ENCODE measurements around the gene USP5.
"Not testable (repeated sequence)": the region's sequence is repeated elsewhere in the genome, so short reads cannot be mapped to it uniquely, and the experiment has no call there.

USP5 gene

DNA sequence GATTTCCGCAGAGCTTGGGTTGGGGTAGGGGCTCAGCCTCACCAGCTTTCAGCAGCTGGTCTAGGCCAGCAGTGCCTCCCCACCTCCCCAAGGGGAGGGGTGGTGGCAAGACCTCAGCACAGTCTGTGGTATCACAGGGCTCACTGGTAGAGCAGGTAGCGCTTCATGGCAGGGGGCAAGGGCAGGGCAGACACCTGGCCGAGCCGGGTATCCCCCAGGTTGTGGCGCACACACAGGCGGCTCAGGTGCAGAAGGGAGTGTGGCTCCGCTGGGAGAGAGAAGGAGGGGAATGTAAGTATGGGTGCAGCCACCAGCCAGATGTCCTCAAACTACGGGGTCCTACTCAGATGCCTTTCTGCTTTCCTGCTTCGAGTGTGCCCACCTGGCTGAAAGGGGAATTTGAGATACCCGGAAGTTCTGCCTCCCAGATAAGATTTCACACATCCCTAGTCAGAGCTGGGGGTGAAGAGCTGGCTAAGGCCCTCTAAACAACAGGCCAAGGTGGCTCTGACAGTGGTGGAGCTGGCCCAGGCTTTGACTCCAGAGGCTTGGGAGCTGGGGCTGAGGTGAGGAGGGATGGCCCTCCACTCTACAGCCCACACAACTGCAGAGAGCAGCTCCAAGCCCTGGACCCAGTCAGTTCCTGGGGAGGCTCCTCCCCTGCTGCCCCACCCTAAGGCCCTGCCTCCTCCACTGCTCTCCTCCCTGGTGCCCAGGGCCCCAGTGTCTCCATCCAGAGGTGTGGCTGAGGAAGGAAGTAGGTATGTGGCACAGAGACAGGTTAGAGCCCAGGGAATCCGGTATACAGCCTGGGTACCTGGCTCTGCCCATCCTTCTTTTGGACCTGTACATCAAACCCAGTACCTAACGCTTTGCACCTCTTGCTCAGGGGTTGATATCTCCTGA is 19.4 kb downstream of the USP5 start:
- no peaks in the 10 kb centered on the region for H3K27me3 ChIP-seq (ENCODE audit: control insufficient read depth in 2 of 2, insufficient read depth in 2 of 2, low read length in 2 of 2)
- peaks cover 47 to 55% of the 10 kb centered on the region in 2 donors for H3K4me1 ChIP-seq (ENCODE audit: control insufficient read depth in 2 of 2, insufficient read depth in 2 of 2, low read length in 2 of 2)
- peak overlapping the region; percentile 83 to 94 for H3K4me3 ChIP-seq (ENCODE audit: low read length in 2 of 2)
- peak overlapping the region; percentile 85 to 90 for H3K27ac ChIP-seq (ENCODE audit: low read depth in 2 of 2, low read length in 2 of 2)
- peaks cover 19 to 20% of the 10 kb centered on the region in 2 donors for H3K36me3 ChIP-seq (ENCODE audit: control insufficient read depth in 2 of 2, insufficient read depth in 2 of 2, low read length in 2 of 2)
- no peaks in the 10 kb centered on the region for H3K9me3 ChIP-seq (ENCODE audit: control insufficient read depth in 2 of 2, low read length in 2 of 2)
- H3K9ac ChIP-seq (ENCODE audit: low read depth in 1 of 2, low read length in 2 of 2), result peak overlapping the region; percentile 88 to 96

DNA sequence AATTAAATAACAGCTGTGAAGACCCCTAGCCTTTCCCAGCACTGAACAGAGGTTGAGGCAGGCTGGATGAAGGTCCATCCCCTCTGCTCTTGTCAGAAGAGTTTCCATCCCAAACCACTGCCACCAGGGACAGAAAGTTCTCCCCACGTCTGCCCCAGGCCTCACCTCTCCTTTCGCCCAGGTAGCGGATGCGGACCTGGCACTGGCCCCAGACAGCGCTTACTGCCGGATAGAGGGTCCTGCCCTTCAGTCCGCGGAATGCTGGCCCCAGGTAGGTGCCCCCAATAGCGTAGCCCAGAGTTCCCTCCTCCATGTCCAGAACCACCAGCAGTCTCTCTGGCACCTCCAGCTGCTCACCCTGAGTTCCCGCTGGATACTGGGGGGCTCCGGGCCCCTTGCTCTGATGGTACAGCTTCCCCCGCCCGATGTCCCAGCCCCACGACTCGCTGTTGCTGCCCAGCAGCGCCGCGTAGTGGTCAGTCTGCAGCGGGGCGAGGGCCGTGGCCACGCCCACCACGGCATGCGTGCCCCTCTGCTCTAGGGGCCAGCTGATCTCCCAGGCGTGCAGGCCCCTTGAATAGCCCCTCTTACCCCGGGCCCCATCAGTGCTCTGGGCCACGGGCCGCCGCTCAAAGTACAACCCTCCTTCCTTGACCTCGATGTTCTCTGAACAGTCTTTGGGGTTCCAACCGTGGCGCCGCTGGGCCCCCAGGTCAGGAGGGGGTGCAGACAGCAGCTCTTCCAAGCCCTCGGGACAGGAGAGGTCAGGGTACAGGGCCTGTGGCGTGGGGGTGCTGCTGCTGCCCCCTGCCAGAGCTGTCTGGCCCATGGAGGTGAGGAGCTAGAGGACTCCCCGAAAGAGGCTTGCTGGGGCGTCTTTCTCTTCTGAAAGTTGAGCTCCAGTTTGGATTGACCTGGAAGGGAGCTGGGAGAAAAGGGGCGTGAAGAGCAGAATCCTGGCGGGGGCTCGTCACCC is 20.4 kb downstream of the USP5 start:
- Histone ChIP-seq H3K9me3 (ENCODE audit: control insufficient read depth in 2 of 2, low read length in 2 of 2) (no peaks in the 10 kb centered on the region), H3K27me3 (ENCODE audit: control insufficient read depth in 2 of 2, insufficient read depth in 2 of 2, low read length in 2 of 2) (no peaks in the 10 kb centered on the region), H3K9ac (ENCODE audit: low read depth in 1 of 2, low read length in 2 of 2) (peak overlapping the region; percentile 88 to 96), H3K27ac (ENCODE audit: low read depth in 2 of 2, low read length in 2 of 2) (peak overlapping the region; percentile 85 to 90), H3K4me1 (ENCODE audit: control insufficient read depth in 2 of 2, insufficient read depth in 2 of 2, low read length in 2 of 2) (peaks cover 42 to 47% of the 10 kb centered on the region in 2 donors), H3K4me3 (ENCODE audit: low read length in 2 of 2) (peak overlapping the region; percentile 83 to 94), H3K36me3 (ENCODE audit: control insufficient read depth in 2 of 2, insufficient read depth in 2 of 2, low read length in 2 of 2) (peaks cover 19 to 20% of the 10 kb centered on the region in 2 donors)

DNA sequence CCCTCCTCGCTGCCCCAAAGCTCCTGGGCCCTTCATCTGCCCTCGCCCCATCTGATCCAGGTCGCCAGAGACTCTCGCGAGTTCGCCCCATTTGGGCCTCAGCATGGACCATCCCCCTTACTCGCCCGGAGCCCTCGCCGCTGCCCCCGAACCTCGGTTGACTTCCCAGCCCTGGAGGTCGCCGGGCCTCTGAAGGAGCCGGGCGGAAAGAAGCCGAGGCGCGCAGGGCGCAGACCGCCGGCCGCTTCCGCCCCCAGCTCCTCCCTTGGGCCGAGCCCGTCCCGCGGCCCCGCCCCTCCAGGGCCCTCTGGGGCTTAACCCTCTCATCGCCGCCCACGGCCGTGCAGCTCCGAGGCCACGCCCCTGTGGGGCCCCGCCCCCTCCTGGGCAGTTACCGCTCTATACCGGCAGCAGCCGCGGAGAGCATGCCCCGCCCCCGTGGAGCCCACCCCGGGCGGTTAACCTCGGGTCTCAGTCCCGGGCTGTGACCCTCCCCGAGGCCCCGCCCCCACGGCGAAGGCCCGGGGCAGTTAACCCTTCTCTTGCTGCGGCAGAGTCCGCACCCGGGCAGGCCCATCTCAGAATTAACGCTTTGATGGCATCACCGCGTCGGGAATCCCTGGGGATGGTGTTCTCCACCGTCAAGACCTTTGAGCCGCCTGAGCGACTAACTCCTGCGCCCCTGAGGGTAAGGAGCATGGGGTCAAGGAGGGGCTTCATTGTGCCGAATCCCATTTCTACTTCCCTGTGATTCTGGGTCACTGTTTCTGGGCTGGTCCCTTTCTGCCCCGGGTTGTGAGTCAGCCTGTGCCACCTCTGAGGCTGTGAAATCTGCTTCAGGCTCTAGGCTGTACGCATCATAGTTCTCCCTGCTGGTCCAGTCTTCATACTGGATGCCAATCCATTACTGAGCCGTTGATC is 21.4 kb downstream of the USP5 start, which contains the start of gene SPSB2:
Gene SPSB2 (minus strand): TSS at position 210 of the 921 bp plus-strand sequence. CDS start 402 bp downstream, outside the sequence.
- H3K9me3 ChIP-seq (ENCODE audit: control insufficient read depth in 2 of 2, low read length in 2 of 2), result no peaks in the 10 kb centered on the region
- H3K27ac ChIP-seq (ENCODE audit: low read depth in 2 of 2, low read length in 2 of 2), result peak within 1 kb of the TSS; percentile 85 to 90
- peak within 1 kb of the TSS; percentile 88 to 96 for H3K9ac ChIP-seq (ENCODE audit: low read depth in 1 of 2, low read length in 2 of 2)
- H3K4me3 ChIP-seq (ENCODE audit: low read length in 2 of 2), result peak within 1 kb of the TSS; percentile 83 to 94
- no peaks in the 10 kb centered on the region for H3K27me3 ChIP-seq (ENCODE audit: control insufficient read depth in 2 of 2, insufficient read depth in 2 of 2, low read length in 2 of 2)
- peaks cover 36 to 44% of the 10 kb centered on the region in 2 donors for H3K4me1 ChIP-seq (ENCODE audit: control insufficient read depth in 2 of 2, insufficient read depth in 2 of 2, low read length in 2 of 2)
- H3K36me3 ChIP-seq (ENCODE audit: control insufficient read depth in 2 of 2, insufficient read depth in 2 of 2, low read length in 2 of 2), result peaks cover 19 to 20% of the 10 kb centered on the region in 2 donors

DNA sequence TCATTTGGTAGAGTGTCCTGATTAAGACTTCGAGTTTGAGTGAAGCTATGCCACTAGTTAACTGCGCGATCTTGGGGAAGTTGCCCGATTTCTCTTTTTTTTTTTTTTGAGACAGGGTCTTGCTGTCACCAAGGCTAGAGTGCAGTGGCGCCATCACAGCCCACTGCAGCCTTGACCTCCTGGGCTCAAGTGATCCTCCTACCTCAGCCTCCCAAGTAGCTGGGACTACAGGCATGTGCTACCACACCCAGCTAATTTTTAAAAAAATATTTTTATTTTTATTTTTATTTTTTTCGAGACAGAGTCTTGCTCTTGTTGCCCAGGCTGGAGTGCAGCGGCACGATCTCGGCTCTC is 22.0 kb downstream of the USP5 start:
- Histone ChIP-seq H3K27ac (ENCODE audit: low read depth in 2 of 2, low read length in 2 of 2) (peak overlapping the region; percentile 78 to 90), H3K4me3 (ENCODE audit: low read length in 2 of 2) (peak overlapping the region; percentile 83 to 94), H3K36me3 (ENCODE audit: control insufficient read depth in 2 of 2, insufficient read depth in 2 of 2, low read length in 2 of 2) (peaks cover 19 to 20% of the 10 kb centered on the region in 2 donors), H3K4me1 (ENCODE audit: control insufficient read depth in 2 of 2, insufficient read depth in 2 of 2, low read length in 2 of 2) (peaks cover 30 to 38% of the 10 kb centered on the region in 2 donors), H3K9ac (ENCODE audit: low read depth in 1 of 2, low read length in 2 of 2) (peak overlapping the region; percentile 74 to 76)
- not testable (repeated sequence) for H3K27me3 ChIP-seq (ENCODE audit: control insufficient read depth in 2 of 2, insufficient read depth in 2 of 2, low read length in 2 of 2); H3K9me3 ChIP-seq (ENCODE audit: control insufficient read depth in 2 of 2, low read length in 2 of 2)

DNA sequence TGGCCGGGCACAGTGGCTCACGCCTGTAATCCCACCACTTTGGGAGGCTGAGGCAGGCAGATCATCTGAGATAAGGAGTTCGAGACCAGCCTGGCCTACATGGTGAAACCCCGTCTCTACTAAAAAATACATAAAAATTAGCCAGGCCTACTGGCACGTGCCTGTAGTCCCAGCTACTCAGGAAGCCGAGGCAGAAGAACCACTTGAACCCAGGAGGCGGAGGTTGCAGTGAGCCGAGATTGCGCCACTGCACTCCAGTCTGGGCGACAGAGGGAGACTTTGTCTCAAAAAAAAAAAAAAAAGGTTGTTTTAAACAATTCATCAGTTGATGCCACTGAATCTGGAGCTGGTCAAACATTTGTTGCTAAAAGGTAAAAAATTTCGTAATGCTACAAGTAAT is 27.9 kb downstream of the USP5 start:
- H3K36me3 ChIP-seq (ENCODE audit: control insufficient read depth in 2 of 2, insufficient read depth in 2 of 2, low read length in 2 of 2); H3K9ac ChIP-seq (ENCODE audit: low read depth in 1 of 2, low read length in 2 of 2); H3K9me3 ChIP-seq (ENCODE audit: control insufficient read depth in 2 of 2, low read length in 2 of 2); H3K27ac ChIP-seq (ENCODE audit: low read depth in 2 of 2, low read length in 2 of 2); H3K27me3 ChIP-seq (ENCODE audit: control insufficient read depth in 2 of 2, insufficient read depth in 2 of 2, low read length in 2 of 2); H3K4me1 ChIP-seq (ENCODE audit: control insufficient read depth in 2 of 2, insufficient read depth in 2 of 2, low read length in 2 of 2); H3K4me3 ChIP-seq (ENCODE audit: low read length in 2 of 2): not testable (repeated sequence)

DNA sequence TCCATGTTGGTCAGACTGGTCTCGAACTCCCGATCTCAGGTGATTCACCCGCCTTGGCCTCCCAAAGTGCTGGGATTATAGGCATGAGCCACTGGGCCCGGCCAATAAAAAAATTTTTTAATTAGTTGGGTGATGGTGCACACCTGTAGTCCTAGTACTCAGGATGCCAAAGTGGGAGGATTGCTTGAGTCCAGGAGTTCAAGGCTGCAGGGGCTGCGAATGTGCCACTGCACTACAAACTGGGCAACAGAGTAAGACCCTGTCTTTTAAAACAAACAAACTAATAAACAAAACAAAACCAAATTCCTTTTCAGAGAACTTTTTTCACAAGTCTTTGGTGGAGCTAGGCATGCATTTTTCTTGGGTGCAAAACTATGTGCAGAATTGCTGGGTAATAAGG is 31.3 kb downstream of the USP5 start:
- no peak overlapping the region for H3K27ac ChIP-seq (ENCODE audit: low read depth in 2 of 2, low read length in 2 of 2)
- H3K9me3 ChIP-seq (ENCODE audit: control insufficient read depth in 2 of 2, low read length in 2 of 2), result no peaks in the 10 kb centered on the region
- no peaks in the 10 kb centered on the region for H3K27me3 ChIP-seq (ENCODE audit: control insufficient read depth in 2 of 2, insufficient read depth in 2 of 2, low read length in 2 of 2)
- H3K9ac ChIP-seq (ENCODE audit: low read depth in 1 of 2, low read length in 2 of 2), result no peak overlapping the region
- peaks cover 0 to 4% of the 10 kb centered on the region in 2 donors for H3K36me3 ChIP-seq (ENCODE audit: control insufficient read depth in 2 of 2, insufficient read depth in 2 of 2, low read length in 2 of 2)
- no peak overlapping the region for H3K4me3 ChIP-seq (ENCODE audit: low read length in 2 of 2)
- H3K4me1 ChIP-seq (ENCODE audit: control insufficient read depth in 2 of 2, insufficient read depth in 2 of 2, low read length in 2 of 2), result peaks cover 0 to 10% of the 10 kb centered on the region in 2 donors

GRCh38 chr12:6883683-6884082 is 31.7 kb downstream of the USP5 start:
- Histone ChIP-seq H3K27ac (ENCODE audit: low read depth in 2 of 2, low read length in 2 of 2) (no peak overlapping the region), H3K9ac (ENCODE audit: low read depth in 1 of 2, low read length in 2 of 2) (no peak overlapping the region)

DNA sequence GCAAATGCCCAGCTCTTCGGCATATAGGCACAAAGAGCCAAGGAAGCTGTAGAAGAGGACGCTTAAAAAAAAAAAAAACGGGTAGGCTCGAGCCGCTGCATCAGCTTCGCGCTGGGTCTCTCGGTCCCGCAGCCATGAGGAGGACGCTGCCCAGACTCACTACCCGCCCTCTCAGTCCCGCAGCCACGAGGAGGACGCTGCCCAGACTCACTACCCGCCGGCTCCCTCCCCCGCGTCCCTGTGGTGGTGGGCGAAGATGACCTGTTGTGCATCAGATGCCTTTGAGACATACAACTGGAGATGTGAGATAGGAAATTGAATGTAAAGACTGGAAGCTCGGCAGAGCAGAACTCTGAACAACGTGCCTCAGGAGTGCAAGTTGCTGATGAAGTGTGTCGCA is 32.6 kb downstream of the USP5 start:
- H3K4me1 ChIP-seq (ENCODE audit: control insufficient read depth in 2 of 2, insufficient read depth in 2 of 2, low read length in 2 of 2), result peaks cover 0 to 10% of the 10 kb centered on the region in 2 donors
- peaks cover 0 to 4% of the 10 kb centered on the region in 2 donors for H3K36me3 ChIP-seq (ENCODE audit: control insufficient read depth in 2 of 2, insufficient read depth in 2 of 2, low read length in 2 of 2)
- H3K9ac ChIP-seq (ENCODE audit: low read depth in 1 of 2, low read length in 2 of 2), result no peak overlapping the region
- H3K27ac ChIP-seq (ENCODE audit: low read depth in 2 of 2, low read length in 2 of 2), result no peak overlapping the region
- H3K9me3 ChIP-seq (ENCODE audit: control insufficient read depth in 2 of 2, low read length in 2 of 2), result no peaks in the 10 kb centered on the region
- no peak overlapping the region for H3K4me3 ChIP-seq (ENCODE audit: low read length in 2 of 2)
- H3K27me3 ChIP-seq (ENCODE audit: control insufficient read depth in 2 of 2, insufficient read depth in 2 of 2, low read length in 2 of 2), result no peaks in the 10 kb centered on the region

More at GRCh38 chr12:6883683-6884082, 31.7 kb downstream of the USP5 start:
- peaks cover 0 to 10% of the 10 kb centered on the region in 2 donors for H3K4me1 ChIP-seq (ENCODE audit: control insufficient read depth in 2 of 2, insufficient read depth in 2 of 2, low read length in 2 of 2)
- no peaks in the 10 kb centered on the region for H3K27me3 ChIP-seq (ENCODE audit: control insufficient read depth in 2 of 2, insufficient read depth in 2 of 2, low read length in 2 of 2)
- H3K4me3 ChIP-seq (ENCODE audit: low read length in 2 of 2), result no peak overlapping the region
- H3K36me3 ChIP-seq (ENCODE audit: control insufficient read depth in 2 of 2, insufficient read depth in 2 of 2, low read length in 2 of 2), result peaks cover 0 to 4% of the 10 kb centered on the region in 2 donors
- H3K9me3 ChIP-seq (ENCODE audit: control insufficient read depth in 2 of 2, low read length in 2 of 2), result no peaks in the 10 kb centered on the region

DNA sequence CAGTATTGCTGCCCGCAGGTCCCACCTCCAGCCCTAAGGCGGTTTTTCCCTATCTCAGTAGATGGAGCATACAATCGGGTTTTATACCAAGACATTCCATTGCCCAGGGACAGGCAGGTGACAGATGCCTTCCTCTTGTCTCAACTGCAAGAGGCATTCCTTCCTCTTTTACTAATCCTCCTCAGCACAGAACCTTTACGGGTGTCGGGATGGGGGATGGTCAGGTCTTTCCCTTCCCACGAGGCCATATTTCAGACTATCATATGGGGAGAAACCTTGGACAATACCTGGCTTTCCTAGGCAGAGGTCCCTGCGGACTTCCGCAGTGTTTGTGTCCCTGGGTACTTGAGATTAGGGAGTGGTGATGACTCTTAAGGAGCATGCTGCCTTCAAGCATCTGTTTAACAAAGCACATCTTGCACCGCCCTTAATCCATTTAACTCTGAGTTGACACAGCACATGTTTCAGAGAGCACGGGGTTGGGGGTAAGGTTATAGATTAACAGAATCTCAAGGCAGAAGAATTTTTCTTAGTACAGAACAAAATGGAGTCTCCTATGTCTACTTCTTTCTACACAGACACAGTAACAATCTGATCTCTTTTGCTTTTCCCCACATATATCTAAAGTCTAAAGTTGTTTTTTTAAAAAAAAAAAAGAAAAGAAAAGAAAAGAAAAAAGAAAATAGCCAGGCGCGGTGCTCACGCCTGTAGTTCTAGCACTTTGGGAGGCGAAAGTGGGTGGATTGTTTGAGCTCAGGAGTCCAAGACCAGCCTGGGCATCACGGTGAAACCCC is 34.5 kb downstream of the USP5 start:
- not testable (repeated sequence) for H3K4me3 ChIP-seq (ENCODE audit: low read length in 2 of 2); H3K4me1 ChIP-seq (ENCODE audit: control insufficient read depth in 2 of 2, insufficient read depth in 2 of 2, low read length in 2 of 2); H3K9me3 ChIP-seq (ENCODE audit: control insufficient read depth in 2 of 2, low read length in 2 of 2); H3K27me3 ChIP-seq (ENCODE audit: control insufficient read depth in 2 of 2, insufficient read depth in 2 of 2, low read length in 2 of 2); H3K27ac ChIP-seq (ENCODE audit: low read depth in 2 of 2, low read length in 2 of 2); H3K9ac ChIP-seq (ENCODE audit: low read depth in 1 of 2, low read length in 2 of 2); H3K36me3 ChIP-seq (ENCODE audit: control insufficient read depth in 2 of 2, insufficient read depth in 2 of 2, low read length in 2 of 2)

Data from mucosa of rectum (tissue), 2 donors.